CD4-positive, alpha-beta T cell treated with Interferon gamma for 1 hour (primary cell): ENCODE results near the gene ARRB2.
"Not testable (repeated sequence)": the region's sequence is repeated elsewhere in the genome, so short reads cannot be mapped to it uniquely, and the experiment has no call there.

Source experiments
- DNase-seq: peaks from one replicate; pipeline ENCODE4 v3.0.0-alpha.2; 2020

Gene ARRB2

DNA sequence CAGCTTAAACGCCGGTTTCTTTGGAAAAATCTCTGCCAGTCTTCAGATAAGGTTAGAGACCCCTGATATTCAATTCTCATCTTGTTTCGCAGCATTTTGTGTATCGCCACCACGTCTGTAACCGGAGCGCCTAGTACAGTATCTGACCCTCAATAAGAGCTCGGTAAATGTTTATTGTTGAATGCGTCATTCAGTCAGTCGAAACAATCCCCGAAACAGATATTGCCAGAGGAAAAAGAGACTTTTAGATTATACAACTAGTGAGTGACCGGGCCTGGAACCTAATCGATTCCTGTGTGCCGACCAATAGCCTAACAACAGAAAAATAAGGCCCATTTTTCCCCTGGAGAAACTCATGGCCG, 7.1 kb upstream of the ARRB2 start:
- no peak for DNase-seq

DNA sequence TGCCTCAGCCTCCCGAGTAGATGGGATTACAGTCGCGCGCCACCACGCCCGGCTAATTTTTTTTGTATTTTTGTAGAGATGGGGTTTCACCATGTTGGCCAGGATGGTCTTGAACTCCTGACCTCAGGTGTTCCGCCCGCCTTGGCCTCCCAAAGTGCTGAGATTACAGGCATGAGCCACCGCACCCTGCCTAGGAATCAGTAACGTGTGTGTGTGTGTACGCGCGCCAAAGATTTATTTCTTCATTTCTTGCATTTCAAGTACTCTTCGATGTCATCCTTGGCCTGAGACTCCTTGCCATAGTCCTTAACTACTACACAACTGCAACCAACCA, 5.9 kb upstream of the ARRB2 start:
- DNase-seq: not testable (repeated sequence)

DNA sequence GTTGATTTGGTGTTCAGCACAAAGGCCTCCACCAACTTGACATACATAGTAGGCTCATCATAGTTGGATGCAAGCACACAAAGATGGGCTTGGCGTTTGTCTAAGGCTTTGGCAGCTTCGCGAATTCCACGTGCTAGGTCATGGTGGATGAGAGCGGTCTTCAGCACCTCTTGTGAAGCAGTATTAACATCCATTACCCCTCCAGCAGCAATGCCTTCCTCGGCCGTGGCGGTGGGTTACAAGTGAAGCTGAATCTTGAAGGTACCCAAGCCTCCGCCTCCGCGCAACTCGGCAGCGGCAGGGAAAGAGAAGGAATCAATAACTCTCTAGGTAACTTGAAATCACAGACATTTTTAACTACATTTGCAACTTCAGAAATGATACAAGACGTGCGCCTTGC, 5.4 kb upstream of the ARRB2 start:
- DNase-seq: no peak

DNA sequence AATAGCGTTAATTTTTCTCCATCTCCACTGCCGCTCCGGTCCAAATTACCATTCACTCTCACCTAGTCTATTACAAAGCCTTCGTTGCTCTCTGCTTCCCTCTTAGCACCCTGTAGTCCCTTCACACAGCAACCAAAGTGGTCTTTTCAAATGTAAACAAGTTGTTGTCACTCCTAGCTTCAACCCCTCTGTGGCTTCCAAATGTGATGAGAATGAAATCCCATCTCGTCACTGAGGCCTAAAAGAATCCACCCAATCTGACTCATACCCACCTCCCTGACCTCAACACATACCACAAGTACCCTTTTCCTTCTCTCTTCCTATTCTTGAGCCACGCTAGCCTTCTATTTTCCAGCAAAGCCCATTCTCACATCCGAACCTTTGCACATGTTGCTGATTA, 4.3 kb upstream of the ARRB2 start:
- DNase-seq: no peak

DNA sequence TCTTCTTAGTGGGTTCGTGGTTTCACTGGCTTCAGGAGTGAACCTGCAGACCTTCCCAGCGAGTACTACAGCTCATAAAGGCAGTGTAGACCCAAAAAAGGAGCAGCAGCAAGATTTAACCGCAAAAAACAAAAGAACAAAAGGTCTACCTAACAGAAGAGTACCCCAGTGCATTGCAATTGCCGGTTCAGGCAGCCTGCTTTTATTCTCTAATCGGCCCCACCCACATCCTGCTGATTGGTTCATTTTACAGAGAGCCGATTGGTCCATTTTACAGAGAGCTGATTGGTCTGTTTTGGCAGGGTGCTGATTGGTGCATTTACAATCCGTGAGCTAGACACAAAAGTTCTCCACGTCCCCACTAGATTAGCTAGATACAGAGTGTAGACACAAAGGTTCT, 2.0 kb upstream of the ARRB2 start:
- peak; percentile 67 for DNase-seq

DNA sequence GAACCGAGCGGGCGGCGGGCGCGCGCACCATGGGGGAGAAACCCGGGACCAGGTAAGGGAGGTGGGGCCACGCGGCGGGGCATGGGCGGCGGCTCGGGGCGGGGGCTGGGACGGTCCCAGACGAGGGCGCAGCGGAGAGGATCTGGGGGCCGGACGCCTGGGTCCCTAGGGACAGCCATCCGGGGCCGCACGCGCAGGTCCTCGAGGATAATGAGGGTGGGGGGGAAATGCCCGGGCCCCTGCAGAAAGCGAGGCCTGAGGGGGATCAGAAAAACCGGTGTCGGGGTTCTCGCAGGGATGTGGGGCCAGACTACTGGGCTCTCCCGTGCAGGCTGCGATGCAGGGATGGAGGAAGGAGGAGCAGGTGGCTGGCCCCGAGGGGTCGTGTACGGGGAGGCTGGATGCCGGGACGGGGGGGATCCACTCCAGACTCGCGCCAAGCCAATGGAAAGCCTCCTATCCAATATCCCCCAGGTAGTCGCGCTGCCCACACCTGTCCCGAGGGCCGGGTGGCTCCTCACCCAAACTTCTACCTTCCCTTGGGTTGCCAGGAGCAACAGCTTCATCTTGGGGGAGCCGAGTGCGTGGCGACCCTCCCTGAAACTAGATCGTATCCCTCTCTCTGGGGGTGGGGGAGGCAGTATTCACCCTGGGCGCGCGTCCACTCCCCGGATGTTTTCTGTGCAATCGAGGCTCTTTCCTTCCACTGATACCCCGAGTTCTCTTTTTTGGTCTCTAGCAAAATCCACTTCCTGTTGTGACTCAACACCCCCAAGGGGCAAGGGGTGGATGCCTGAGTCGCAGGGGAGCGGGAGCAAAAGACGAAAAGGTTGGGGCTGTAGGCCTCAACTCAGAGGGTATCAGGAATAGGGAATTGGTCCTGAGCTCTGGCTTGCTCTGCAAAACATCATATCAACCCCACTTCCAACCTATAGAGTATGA, 532 bp downstream of the ARRB2 start:
- DNase-seq: peak; percentile 60

DNA sequence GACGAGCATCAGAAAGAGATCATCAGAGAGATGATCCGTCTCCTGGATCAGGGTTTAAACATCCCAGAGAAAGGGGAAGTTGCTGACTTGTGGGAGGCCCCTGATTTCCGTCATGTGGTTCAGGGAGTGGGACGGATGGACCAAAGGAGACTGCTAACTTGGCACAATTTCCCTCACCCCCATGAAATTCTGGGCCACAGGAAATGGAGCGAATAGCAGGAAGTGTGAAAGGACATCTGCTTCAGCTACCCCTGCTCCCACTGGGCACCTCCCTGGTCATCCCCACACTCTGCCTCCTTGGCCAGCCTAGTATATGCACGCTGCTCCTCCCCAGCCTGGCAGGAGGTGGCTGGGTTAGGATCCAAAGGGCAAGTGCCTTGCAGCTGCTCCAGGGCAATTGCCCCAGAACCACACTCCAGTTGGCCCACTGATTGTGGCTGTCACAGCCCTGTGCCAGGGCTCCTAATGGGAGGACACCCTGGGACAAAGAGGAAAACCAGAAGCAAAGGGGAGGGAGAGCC, 1.3 kb downstream of the ARRB2 start:
- DNase-seq: peak; percentile 65

DNA sequence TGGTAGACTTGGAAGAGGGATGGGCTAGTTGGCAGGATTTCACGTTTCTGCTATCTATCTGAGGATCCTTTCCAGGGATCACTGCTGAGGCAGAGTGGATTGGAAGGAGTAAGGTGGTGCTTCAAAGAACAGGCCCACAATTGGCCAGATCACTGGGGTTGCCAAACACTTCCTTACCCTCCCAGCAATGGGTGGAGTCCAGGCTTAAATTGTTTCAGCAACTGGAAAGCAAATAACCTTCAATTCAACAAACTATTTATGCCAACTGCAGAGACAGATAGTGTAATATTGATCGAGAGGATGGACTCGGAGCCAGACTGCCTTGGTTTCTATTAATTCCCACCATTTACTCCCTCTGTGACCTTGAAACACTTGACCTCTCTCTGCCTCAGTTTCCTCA, 2.1 kb downstream of the ARRB2 start:
- peak; percentile 34 for DNase-seq

DNA sequence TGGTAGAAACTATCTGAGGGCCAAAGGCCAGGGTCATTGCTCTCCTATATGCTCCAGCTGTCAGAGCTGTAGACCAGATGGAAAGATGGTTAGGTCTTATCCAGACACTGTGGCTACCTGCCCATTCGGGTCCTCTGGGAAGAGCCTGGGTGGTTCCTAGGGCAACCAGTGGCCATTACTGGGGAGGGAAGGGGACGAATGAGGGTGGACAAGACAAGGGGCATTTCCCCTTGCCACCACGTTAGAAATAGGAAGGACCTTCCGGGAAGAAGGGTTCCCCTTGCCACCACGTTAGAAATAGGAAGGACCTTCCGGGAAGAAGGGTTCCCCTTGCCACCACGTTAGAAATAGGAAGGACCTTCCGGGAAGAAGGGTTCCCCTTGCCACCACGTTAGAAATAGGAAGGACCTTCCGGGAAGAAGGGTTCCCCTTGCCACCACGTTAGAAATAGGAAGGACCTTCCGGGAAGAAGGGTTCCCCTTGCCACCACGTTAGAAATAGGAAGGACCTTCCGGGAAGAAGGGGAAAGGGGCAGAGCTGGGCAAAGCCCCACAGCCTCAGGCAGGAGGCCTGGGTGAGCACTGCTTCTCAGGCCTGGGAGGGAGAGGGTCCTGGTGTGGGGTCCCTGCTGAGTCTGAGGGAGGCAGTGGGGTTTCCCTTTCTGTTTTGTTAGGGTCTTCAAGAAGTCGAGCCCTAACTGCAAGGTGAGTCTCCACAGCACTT, 4.1 kb downstream of the ARRB2 start:
- DNase-seq: peak; percentile 47

DNA sequence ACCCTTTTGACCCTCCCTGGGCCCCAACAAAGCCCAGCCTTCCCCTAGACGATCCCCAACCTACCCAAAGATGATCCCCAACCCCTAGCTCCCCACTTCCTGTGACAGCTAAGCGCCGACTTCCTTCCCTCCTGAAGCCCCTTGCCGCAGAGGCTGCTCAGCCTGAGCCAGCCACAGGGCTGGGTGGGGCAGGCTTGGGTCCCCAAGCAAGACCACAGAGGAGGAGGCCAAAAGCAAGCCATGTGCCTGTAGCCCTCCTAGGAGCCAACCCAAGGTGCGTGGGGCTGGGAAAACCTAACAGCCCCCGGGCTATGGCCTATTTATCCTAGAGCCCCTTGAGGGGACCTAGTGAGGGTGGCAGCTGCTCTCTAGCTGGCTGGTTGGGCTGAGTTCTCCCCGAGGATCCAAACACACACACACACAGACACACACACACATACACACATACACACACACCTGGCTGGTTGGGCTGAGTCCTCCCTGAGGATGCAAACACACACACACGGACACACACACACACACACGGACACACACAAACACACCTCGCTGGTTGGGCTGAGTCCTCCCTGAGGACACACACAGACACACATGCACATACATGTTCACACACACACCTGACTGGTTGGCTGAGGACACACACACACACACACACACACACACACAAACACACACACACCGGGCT, 4.8 kb downstream of the ARRB2 start:
- DNase-seq: peak; percentile 59

DNA sequence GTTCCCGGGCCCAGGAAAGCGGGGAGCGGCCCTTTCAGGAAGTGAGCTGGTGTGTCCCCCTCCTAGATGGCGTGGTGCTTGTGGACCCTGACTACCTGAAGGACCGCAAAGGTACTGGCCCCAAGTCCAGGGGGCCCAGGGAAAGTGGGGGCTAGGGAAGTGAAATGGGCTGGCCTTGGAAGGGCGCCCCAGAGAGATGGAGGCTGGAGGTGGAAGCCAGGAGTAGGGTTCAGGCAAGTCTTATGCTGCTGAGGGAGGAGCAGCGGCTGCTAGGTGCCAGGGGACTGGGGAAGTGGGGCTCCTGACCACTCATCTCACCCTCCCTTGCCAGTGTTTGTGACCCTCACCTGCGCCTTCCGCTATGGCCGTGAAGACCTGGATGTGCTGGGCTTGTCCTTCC, 5.6 kb downstream of the ARRB2 start:
- DNase-seq: no peak

DNA sequence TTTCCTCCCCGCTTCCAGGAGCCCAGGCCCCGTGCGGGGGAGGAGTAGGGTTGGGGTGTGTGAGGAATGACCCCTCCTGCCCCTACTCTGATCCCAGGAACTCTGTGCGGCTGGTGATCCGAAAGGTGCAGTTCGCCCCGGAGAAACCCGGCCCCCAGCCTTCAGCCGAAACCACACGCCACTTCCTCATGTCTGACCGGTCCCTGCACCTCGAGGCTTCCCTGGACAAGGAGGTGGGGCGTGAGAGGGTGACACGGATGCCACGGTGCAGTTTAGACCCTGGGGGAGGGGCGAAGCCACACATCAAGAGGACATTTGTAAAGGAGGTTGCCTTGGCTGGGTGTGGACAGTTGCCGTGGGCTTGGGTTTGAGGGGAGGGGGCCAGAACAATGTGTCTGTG, 7.4 kb downstream of the ARRB2 start:
- no peak for DNase-seq

DNA sequence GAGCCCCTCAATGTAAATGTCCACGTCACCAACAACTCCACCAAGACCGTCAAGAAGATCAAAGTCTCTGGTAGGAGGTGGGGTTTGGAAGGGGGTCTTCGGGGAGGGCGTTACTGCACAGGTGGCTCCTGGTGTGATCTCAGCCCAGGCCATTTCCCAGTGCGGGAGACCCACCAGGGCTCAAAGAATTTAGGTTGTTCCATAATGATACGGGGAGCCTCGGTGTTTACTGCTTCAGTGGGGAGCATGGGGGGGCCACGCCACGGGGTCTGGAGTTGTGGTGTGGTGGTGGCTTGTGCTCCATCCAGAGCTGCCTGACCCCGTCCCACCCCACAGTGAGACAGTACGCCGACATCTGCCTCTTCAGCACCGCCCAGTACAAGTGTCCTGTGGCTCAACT, 7.8 kb downstream of the ARRB2 start:
- DNase-seq: no peak

DNA sequence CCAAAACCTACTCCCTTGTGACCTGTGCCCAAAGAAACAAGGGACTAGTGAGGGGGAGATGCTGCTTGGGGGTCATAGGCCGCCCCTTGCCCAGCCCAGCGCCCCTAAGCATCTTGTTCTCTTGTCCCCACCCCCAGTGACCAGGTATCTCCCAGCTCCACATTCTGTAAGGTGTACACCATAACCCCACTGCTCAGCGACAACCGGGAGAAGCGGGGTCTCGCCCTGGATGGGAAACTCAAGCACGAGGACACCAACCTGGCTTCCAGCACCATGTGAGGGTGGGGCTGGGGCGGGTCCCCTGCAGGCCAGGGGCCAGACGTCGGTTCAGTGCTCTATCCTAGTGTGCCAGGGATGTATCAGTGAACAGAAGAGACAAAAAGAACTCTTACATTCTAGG, 8.7 kb downstream of the ARRB2 start:
- no peak for DNase-seq

DNA sequence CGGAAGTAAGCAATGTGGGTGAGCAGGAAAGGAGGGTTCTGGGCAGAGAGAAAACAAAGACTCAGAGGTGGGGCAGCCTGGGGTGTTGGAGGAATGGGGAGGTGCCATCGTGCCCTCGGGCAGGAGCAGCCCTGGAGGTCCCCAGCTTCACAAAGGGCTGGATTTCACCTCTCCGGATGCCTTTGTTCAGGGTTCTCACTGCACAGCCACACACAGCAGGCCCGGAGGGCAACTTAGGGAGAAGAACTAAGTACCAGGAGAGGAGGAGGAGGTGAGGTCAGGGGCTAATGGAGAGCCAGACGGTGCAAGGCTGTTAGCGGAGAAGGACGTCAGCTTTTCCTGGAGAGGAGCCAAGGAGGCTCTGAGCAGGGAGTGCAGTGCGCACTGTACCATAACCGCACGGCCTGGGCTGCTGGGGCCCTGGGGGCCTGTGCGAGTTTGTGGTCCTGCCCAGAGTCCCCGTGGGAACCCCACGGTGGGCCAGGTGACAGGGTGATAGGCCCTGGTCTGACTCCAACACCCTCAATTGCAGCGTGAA, 9.3 kb downstream of the ARRB2 start:
- no peak for DNase-seq

DNA sequence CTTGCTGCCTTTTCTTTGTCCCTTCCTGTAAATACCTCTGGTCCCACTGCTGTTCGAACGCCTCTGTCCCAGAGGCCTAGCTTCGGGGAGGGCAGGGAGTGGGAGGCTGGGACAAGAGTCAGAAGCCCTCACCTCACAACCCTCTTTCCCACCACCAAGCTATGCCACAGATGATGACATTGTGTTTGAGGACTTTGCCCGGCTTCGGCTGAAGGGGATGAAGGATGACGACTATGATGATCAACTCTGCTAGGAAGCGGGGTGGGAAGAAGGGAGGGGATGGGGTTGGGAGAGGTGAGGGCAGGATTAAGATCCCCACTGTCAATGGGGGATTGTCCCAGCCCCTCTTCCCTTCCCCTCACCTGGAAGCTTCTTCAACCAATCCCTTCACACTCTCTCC, 10.4 kb downstream of the ARRB2 start:
- no peak for DNase-seq

DNA sequence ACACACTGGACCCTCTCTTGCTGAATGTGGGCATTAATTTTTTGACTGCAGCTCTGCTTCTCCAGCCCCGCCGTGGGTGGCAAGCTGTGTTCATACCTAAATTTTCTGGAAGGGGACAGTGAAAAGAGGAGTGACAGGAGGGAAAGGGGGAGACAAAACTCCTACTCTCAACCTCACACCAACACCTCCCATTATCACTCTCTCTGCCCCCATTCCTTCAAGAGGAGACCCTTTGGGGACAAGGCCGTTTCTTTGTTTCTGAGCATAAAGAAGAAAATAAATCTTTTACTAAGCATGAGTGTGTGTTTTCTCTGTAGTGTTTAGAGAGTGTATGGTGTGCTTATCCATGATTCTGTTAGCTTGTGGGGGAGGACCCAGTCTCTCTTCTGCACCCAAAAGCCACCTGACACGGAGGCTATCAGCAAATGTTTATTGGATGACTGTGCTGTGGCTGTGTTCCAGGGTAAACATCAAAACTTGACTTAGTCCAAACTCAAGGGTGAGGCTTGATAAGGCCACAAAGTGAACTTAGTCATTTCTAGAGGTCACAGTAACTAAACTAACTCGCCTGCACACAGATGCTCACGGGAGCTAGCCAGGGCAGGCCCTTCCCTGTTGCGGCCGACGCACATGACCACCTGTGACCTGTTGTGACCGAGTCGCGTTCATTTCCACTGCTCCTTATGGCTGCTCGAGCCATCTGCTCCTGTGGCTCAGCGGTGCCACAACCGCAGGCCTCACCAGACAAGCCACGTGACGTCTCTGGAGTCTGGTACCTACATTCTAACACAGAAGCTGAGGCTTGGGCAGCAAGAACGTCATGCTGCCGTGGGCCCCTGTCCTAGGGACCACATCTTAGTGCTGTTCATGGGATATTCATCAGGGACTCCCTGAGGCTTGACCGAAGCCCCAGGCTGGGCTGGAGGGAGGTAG, 11.0 kb downstream of the ARRB2 start:
- DNase-seq: peak; percentile 36

DNA sequence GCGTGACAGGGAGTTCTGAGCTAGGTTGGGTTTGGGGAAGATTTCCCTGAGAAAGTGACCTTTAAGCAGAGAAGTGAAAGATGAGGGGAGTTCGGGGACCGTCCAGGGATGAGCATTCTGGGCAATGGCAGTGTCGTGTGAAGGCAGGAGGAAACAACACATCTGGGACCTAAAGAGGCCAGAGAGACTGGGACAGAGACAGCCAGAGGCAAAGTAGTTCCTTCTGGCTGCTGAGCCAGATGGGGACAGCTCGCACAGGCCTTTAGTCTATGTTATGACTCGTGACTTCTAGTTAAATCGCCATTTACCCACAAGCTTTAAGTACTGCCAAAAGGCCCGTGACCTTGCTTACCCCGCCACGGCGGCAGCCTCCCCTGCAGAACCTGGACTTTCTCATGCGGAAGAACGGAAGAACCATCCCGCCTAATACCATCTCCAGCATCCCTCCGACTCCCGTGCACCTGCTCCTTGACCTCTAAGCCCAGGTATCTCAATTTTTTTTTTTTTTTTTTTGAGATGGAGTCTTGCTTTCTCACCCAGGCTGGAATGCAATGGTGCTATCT, 12.3 kb downstream of the ARRB2 start:
- DNase-seq: no peak

DNA sequence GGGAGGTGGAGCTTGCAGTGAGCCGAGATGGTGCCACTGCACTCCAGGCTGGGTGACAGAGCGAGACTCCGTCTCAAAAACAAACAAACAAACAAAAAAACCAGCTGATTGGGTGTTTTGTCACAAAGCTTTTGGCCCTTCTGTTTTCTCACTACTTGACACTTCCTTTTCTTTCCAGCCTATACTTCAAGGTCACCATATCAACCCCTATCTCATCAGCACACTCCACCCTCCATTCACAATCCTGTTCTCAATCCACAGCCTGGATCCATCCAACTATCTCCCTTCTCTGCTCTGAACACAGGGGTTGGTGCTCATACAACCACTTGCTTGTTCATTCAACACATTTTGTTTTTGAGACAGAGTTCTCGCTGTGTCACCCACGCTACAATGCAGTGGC, 14.2 kb downstream of the ARRB2 start:
- no peak for DNase-seq

DNA sequence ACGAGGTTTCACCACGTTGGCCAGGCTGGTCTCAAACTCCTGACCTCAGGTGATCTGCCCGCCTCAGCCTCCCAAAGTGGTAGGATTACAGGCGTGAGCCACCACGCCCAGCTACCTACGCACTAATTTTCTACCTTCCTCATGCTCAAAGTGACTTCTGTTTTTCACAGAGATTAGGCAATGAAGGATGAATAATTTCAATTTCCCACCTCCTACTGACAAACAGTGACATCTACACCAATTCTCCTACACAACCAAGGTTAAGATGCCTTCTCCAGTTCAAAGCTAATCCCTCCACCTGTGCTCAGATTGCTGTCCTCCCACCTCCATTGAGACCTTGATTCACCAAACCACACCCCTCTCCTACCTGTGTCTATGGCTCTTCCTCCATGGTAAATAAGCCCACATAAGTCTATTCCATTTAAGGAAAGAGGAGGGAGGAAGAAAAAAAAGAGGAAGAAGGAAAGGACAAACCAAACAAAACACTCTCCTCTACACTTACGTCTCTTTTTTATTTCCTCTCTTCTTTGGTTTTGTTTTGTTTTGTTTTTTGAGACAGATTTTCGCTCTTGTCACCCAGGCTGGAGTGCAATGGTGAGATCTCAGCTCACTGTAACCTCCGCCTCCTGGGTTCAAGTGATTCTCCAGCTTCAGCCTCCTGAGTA, 15.3 kb downstream of the ARRB2 start:
- peak; percentile 50 for DNase-seq

DNA sequence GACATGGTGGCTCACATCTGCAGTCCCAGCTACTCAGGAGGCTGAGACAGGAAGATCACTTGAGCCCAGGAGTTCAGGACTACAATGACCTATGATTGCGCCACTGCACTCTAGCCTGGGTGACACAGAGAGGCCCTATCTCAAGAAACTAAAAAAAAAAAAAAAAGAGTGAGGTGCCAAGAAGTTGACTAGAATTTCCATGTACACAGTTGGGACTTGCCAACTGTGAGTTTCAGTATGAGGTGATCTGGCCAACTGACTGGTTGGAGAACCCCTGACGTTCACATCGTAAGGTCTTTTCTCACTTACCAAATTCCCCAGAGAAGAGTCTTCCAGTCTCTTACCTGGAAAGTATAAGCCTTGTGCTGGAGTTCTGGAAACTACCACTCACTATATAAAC, 17.7 kb downstream of the ARRB2 start:
- DNase-seq: peak; percentile 31
